Measurements from ENCODE around the gene PIGS.
A peak's percentile ranks its signal among the peaks of the same experiment; 100 is the strongest.

Gene PIGS

GRCh38 chr17:28513476-28513875, 57.8 kb downstream of the PIGS start:
- Histone ChIP-seq H3K27ac (replicated peaks) (no peak overlapping the region), H3K27me3 (ENCODE audit: insufficient read depth, poor library complexity, severe bottlenecking) (peaks cover 2% of the 10 kb centered on the region), H3K4me3 (replicated peaks; ENCODE audit: insufficient read depth, low read length) (no peak overlapping the region)
- TF ChIP-seq REST (IDR thresholded peaks at IDR 0.05; ENCODE audit: insufficient replicate concordance, low read depth) (no peak), SPI1 (IDR thresholded peaks at IDR 0.05; ENCODE audit: borderline replicate concordance, low read depth) (no peak), CTCF (IDR thresholded peaks at IDR 0.05; ENCODE audit: insufficient read depth, low read length) (no peak), POLR2AphosphoS5 (IDR thresholded peaks at IDR 0.05; ENCODE audit: low read depth) (no peak), GABPA (IDR thresholded peaks at IDR 0.05; ENCODE audit: low read depth) (no peak)
- no peak for DNase-seq (ENCODE audit: low read depth in 1 of 2, low spot score in 1 of 2)

GRCh38 chr17:28511858-28512461, 59.4 kb downstream of the PIGS start:
- no peak for DNase-seq (ENCODE audit: low read depth in 1 of 2, low spot score in 1 of 2)
- Histone ChIP-seq H3K27me3 (ENCODE audit: insufficient read depth, poor library complexity, severe bottlenecking) (peaks cover 2% of the 10 kb centered on the region), H3K27ac (replicated peaks) (no peak overlapping the region), H3K4me3 (replicated peaks; ENCODE audit: insufficient read depth, low read length) (no peak overlapping the region)
- TF ChIP-seq REST (IDR thresholded peaks at IDR 0.05; ENCODE audit: insufficient replicate concordance, low read depth) (no peak), POLR2AphosphoS5 (IDR thresholded peaks at IDR 0.05; ENCODE audit: low read depth) (no peak), CTCF (IDR thresholded peaks at IDR 0.05; ENCODE audit: insufficient read depth, low read length) (no peak), SPI1 (IDR thresholded peaks at IDR 0.05; ENCODE audit: borderline replicate concordance, low read depth) (no peak), GABPA (IDR thresholded peaks at IDR 0.05; ENCODE audit: low read depth) (no peak)

- peaks cover 2% of the 10 kb centered on the region for H3K27me3 ChIP-seq (ENCODE audit: insufficient read depth, poor library complexity, severe bottlenecking)
- no peak overlapping the region for H3K4me3 ChIP-seq (replicated peaks; ENCODE audit: insufficient read depth, low read length)
- no peak overlapping the region for H3K27ac ChIP-seq (replicated peaks)
- TF ChIP-seq GABPA (IDR thresholded peaks at IDR 0.05; ENCODE audit: low read depth) = no peak
- TF ChIP-seq REST (IDR thresholded peaks at IDR 0.05; ENCODE audit: insufficient replicate concordance, low read depth) = no peak
- TF ChIP-seq SPI1 (IDR thresholded peaks at IDR 0.05; ENCODE audit: borderline replicate concordance, low read depth) = no peak
- TF ChIP-seq POLR2AphosphoS5 (IDR thresholded peaks at IDR 0.05; ENCODE audit: low read depth) = no peak
- no peak for TF ChIP-seq CTCF (IDR thresholded peaks at IDR 0.05; ENCODE audit: insufficient read depth, low read length)
- peak in 1 of 2 experiments; percentile 49 for DNase-seq (ENCODE audit: low read depth in 1 of 2, low spot score in 1 of 2)
Measured at GRCh38 chr17:28509789-28510188, 61.5 kb downstream of the PIGS start.
